BE2C (cell line): ENCODE data around the gene PTGES.

Experiments
- DNase-seq: peaks from one replicate; pipeline ENCODE4 v3.0.0-alpha.2; 2020
- H3K27me3 ChIP-seq: fragments of 250-450 bp; sonication (Bioruptor Pico); 2 replicates; pipeline ENCODE4 v1.5.1; 2020; ENCODE audit warnings: mild to moderate bottlenecking
- H3K36me3 ChIP-seq: fragments of 250-450 bp; sonication (Bioruptor Pico); 2 replicates; pipeline ENCODE4 v1.5.1; 2020; ENCODE audit warnings: mild to moderate bottlenecking
- H3K4me1 ChIP-seq: fragments of 250-450 bp; sonication (Bioruptor Pico); 2 replicates; pipeline ENCODE4 v1.5.1; 2020
- H3K4me3 ChIP-seq: 2 replicates; pipeline ENCODE4 v1.5.1; 2011; ENCODE audit warnings: low read depth, low read length
- H3K9me3 ChIP-seq: fragments of 250-450 bp; sonication (Bioruptor Pico); 2 replicates; pipeline ENCODE4 v1.5.1; 2020
- TF ChIP-seq, protein P1 (sequence below): IDR thresholded peaks from 2 replicates; pipeline ENCODE4 v1.5.1; 2012; ENCODE audit warnings: mild to moderate bottlenecking, low read depth, low read length

Gene PTGES

DNA sequence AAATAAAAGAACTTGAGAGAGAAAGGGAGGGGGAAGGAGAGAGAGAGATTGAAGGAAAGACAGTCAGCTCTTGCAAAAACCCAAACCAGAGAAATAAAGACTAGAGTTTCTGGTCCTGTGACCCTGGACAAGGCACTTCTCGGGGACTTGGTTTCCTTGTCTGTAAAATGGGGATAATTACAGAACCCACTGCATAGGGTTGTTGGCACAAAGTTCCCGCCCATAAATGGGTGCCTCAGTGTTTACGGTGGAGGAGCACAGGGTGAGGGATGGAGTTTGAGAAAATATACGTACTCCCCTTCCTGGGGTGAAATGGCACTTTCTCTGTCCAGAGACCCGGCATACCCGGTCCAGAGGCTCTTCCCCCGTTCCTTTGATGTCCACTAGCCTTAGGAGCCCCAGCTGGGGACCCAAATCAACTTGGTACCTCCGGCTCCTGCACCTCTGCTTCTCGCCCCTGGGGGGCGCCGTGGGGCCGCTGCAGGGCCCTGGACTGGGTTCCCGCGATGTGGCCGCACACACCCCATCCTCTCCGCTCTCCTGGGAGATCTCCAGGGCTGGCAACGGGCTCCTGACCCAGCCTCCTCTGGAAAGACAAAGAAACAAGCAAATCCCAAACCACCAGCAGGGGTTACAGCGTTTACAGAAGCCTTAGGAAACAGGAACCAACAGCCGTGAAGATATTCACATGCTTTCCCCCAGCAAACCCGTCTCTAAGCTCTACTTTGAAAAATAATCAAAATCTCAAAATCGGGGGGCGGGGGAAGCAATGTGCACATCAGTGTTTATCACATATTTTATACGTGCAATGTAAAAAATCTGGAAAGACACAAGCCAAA, 26.3 kb downstream of the PTGES start:
- DNase-seq: peak; percentile 91
- TF ChIP-seq, protein P1, sequence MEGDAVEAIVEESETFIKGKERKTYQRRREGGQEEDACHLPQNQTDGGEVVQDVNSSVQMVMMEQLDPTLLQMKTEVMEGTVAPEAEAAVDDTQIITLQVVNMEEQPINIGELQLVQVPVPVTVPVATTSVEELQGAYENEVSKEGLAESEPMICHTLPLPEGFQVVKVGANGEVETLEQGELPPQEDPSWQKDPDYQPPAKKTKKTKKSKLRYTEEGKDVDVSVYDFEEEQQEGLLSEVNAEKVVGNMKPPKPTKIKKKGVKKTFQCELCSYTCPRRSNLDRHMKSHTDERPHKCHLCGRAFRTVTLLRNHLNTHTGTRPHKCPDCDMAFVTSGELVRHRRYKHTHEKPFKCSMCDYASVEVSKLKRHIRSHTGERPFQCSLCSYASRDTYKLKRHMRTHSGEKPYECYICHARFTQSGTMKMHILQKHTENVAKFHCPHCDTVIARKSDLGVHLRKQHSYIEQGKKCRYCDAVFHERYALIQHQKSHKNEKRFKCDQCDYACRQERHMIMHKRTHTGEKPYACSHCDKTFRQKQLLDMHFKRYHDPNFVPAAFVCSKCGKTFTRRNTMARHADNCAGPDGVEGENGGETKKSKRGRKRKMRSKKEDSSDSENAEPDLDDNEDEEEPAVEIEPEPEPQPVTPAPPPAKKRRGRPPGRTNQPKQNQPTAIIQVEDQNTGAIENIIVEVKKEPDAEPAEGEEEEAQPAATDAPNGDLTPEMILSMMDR: peak; percentile 96
- no peaks in the 10 kb centered on the region for H3K27me3 ChIP-seq
- no peaks in the 10 kb centered on the region for H3K9me3 ChIP-seq
- H3K36me3 ChIP-seq: no peaks in the 10 kb centered on the region
- H3K4me1 ChIP-seq: no peaks in the 10 kb centered on the region
- H3K4me3 ChIP-seq: 0 out of 2 replicates have a peak overlapping the region, but pooled peaks have one; percentile 10

DNA sequence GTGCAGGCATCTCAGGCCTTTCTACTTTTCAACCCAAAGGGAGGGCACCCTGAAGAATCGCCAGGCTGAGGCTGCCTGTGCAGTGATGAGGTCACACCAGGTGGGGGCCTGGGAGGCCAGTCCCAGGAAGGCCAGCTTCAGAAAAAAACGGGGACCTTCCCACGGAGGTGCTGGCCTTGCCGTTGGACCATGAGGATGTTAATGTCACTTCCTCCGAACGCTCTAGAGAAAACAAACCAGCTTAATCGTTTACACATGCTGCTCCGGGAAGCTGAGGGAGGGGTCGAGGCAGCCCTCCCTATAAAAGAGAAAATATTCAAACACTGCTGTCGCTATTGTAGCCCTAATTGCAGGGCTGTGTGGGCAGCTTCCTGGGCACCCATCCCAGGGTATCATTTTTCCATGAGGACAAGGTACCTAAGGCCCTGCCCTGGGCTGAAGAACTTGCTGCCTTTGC, 27.0 kb downstream of the PTGES start:
- TF ChIP-seq, protein P1: no peak
- Histone ChIP-seq H3K27me3 (no peaks in the 10 kb centered on the region), H3K36me3 (no peaks in the 10 kb centered on the region), H3K9me3 (no peaks in the 10 kb centered on the region), H3K4me1 (no peaks in the 10 kb centered on the region), H3K4me3 (no peak overlapping the region)
- no peak for DNase-seq

DNA sequence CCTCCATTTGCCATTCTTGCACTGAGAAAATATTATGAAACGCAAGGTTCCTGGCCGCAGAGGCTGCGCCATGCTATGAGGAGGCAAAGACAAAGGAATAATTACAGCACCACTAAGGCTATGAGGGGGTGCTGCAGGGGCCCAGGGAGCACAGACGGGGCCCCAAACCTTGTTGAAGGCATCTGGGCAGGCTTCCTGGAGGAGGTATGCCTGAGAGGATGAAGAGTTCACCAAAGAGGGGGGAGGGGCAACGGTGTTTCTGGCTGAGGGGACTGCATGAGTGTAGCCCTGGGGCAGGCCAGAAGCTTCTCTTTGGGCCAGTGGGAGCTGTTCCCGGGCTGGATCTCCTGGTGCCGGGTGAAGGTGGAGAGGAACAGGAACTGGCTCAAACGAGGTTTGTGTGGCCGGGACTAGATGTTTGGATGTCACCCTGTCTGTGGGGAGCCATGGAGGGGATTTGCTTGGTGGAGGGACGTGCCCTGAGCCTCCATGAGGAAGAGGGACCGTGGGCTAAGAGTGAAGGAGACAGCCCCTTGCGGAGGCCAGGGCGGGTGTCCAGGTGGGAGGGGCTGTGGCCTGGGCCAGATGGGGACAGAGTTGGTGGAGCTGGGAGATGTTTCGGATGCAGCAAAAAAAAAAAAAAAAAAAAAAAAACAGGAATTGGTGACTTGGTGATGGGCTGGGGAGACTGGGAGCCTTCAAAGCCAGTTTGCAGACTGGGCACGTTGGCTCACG, 28.2 kb downstream of the PTGES start:
- TF ChIP-seq, protein P1: no peak
- Histone ChIP-seq H3K4me3 (no peak overlapping the region), H3K27me3 (no peaks in the 10 kb centered on the region), H3K4me1 (no peaks in the 10 kb centered on the region), H3K9me3 (no peaks in the 10 kb centered on the region), H3K36me3 (no peaks in the 10 kb centered on the region)
- DNase-seq: no peak

DNA sequence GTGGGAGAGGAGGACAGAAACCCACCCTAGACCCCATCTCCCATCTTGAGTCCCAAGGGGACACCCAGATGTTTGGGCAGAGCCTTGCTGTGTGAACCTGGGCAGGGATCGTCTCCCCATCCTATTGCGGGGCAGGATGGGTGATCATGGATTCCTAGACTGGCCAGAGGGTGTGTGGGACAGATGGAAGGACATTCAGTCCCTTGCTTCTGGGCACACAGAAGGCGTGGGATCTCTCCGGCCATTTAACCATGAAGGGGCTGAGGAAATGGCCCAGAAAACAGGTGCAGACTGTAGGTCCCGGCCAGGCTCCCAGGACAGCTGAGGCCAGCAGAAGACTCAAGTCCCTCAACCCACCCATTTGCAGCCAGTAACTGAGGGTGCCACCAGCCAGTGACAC, 29.9 kb downstream of the PTGES start:
- no peak for DNase-seq
- H3K36me3 ChIP-seq: no peaks in the 10 kb centered on the region
- no peaks in the 10 kb centered on the region for H3K9me3 ChIP-seq
- no peak overlapping the region for H3K4me3 ChIP-seq
- H3K27me3 ChIP-seq: no peaks in the 10 kb centered on the region
- TF ChIP-seq, protein P1: no peak
- H3K4me1 ChIP-seq: no peaks in the 10 kb centered on the region

DNA sequence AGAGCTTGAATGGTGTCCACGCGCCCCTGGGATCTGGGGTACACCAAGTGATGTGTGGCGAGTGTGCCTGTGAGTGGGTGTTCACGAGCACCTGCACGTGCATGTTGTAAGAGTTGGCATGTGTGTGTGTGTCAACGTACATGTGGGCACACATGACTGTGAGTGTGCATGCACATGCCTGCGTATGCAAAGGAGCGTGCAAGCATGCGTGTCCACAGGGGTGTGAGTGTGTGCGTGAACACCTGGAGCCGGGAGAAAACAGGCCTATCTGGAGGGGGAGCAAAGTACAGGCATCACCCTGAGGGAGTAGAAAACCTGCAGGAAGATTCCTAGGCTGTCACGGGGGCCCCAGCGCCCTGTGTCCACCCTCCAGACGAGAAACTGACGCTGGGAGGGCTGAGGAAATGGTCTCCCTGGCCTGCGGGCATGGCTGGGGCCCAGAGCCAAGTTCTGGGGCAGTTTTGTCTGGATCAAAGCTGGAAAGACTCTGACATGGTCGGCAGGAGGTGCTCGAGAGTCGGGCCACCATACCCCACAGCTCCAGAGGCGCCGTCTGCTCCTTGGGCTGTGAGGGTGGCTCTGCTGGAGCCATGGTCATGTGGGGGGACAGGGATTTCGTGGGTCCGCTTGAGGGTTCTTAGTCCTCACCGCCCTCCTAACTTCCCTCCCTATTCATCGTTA, 31.8 kb downstream of the PTGES start:
- no peaks in the 10 kb centered on the region for H3K9me3 ChIP-seq
- DNase-seq: peak; percentile 51
- H3K4me1 ChIP-seq: no peaks in the 10 kb centered on the region
- no peak overlapping the region for H3K4me3 ChIP-seq
- TF ChIP-seq, protein P1: peak; percentile 46
- H3K36me3 ChIP-seq: no peaks in the 10 kb centered on the region
- no peaks in the 10 kb centered on the region for H3K27me3 ChIP-seq
